Fibroblast of skin of right quadriceps (primary cell): ENCODE data around the gene TMLHE.
"Not testable (repeated sequence)": the region's sequence is repeated elsewhere in the genome, so short reads cannot be mapped to it uniquely, and the experiment has no call there.

ENCODE experiments used
- DNase-seq: peaks from one replicate; pipeline ENCODE4 v3.0.0-alpha.2; 2013

TMLHE gene, protein sequence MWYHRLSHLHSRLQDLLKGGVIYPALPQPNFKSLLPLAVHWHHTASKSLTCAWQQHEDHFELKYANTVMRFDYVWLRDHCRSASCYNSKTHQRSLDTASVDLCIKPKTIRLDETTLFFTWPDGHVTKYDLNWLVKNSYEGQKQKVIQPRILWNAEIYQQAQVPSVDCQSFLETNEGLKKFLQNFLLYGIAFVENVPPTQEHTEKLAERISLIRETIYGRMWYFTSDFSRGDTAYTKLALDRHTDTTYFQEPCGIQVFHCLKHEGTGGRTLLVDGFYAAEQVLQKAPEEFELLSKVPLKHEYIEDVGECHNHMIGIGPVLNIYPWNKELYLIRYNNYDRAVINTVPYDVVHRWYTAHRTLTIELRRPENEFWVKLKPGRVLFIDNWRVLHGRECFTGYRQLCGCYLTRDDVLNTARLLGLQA

DNA sequence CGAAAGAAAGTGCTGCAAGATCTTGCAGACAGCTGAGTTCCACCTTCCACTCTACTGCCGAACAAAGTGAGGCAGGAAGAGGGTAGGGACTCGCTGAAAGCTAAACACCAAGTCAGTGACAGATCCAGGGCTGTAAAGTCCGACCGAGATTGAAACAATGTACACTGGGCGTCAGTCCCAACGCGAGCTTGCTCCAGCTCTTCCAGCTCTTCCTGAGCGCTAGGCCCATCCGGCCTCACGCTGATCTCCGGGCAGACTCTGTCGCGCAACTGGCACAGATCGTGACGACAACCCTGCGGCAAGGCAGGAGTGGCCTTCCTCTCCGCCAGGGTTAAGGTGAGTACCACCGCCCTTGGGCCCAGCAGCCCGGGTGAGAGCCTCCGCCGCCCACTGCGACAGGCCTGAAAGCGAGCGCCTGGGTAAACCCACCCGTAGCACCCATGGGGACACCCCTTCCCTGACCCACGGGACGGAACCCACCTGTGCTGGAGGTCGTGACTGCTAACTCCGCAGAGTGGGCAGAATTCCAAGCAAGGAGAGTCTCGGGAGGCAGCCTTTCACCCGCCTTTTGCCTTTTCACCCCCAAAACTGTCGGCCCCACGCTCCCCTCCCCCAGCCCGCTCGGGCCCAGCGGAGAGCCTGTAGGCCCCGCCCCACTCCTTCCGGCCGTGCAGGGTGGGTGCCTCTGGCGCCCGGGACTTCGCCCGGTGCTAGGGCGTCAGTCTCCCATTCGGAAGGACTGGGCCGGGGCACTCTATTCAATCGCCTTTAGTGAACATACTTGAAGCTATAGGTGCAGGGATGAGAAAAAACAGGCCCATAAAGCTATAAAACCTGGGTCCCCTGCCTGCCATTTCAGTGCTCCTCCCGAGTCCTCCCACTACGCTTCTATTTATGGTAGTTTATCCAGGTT is at the start of gene TMLHE, which contains the start of gene SPRY3:
TSS of gene TMLHE (minus strand) at position 641 of the 913 bp plus-strand sequence. CDS start 67,676 bp downstream, outside the sequence.
TSS of gene SPRY3 (plus strand) at position 275 of the 913 bp plus-strand sequence.
- DNase-seq, result peak; percentile 53

DNA sequence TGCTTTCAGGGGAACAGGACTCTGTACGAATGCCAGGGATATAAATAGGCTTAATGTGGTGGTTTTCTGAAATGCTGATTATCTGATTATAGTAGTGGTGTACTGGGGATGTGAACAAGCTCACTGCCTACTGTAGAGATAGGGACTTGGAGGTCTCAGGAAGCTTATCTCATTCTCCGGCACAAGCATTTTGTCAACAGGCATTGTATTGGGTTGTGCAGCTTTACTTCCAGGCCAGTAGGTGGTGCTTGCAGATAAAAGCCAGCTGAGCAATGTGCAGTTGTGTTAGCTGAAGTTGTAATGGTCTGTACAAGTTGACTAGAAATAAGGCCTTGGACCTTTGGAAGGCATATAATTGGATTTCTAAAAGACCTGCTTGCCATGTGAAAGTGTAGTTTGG is 49.5 kb upstream of the TMLHE start:
- no peak for DNase-seq

DNA sequence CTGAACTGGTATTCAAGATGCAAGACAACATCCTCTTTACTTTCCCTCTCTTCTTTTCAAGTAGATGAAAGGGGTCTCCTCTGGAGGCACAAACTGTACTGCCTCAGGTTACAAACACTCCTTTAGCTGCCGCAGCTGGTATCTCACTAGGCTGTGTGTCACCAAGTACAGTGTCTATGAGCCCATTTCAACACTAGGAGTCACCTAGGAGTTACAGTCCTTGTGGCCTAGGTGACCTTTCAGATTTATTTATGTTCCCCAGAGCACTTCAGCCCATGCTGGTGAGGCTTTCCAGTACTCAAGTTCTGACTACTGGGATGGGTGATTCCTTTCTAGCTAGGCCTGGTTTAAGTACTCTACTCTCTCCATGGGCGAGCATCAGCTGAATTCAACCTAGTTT is 32.4 kb upstream of the TMLHE start:
- DNase-seq, result no peak

DNA sequence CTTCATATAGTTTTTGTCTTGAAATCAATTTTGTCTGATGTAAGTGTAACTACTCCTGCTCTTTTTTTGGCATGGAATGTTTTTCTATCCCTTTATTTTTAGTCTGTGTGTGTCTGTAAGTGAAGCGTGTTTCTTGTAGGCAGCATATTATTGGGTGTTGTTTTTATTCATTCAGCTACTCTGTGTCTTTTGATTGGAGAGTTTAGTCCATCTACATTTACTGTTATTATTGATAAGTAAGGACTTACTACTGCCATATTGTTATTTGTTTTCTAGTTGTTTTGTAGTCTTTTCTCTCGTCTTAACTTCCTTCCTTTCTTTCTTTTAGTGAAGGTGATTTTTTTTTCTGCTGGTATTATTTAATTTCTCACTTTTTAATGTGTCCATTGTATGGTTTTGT is 30.5 kb upstream of the TMLHE start:
- no peak for DNase-seq

DNA sequence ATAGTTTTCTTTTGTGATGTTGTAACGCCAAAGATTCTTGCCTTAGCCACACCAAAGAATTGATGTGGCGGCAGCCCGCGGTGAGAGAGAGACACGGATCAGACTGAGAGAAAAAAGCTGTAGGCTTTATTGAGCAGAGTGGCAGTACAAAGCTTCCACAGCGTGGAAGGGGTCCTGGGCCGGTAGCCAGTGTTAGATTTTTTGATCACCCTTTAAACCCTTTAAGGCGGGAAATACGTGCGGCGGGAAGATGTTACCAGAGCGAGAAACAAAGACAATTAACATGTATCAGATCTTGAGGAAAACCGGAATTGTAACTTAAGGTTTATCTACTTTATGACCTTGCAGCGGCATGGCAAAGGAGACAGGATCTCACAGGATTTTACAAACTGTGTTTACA is 28.6 kb upstream of the TMLHE start:
- peak; percentile 0 for DNase-seq

DNA sequence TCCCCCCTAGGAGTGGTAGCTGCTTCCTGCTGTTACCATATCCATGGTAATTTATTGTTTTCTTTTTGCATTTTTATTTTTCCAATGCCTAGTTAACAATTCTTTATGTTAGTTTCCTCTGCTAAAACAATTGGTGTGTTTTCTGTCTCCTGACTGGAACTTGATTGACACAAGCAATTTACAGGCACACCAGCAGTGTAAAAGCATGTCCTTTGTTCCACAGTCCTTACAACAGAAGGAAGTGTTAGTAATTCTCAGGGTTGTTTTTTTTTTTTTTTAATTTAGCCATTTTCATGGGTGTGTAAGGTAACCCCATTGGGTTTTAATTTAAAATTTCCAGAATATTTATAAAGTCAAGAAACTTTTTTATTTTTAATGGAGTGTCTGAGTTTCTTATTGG is 25.0 kb upstream of the TMLHE start:
- DNase-seq, result no peak

DNA sequence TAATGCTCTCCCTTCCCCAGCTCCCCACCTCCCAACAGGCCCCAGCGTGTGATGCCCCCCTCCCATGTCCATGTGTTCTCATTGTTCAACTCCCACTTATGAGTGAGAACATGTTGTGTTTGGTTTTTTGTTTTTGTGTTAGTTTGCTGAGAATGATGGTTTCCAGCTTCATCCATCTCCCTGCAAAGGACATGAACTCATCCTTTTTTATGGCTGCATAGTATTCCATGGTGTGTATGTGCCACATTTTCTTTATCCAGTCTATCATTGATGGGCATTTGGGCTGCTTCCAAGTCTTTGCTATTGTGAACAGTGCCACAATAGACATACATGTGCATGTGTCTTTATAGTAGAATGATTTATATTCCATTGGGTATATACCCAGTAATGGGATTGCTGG is 22.3 kb upstream of the TMLHE start:
- DNase-seq, result not testable (repeated sequence)

DNA sequence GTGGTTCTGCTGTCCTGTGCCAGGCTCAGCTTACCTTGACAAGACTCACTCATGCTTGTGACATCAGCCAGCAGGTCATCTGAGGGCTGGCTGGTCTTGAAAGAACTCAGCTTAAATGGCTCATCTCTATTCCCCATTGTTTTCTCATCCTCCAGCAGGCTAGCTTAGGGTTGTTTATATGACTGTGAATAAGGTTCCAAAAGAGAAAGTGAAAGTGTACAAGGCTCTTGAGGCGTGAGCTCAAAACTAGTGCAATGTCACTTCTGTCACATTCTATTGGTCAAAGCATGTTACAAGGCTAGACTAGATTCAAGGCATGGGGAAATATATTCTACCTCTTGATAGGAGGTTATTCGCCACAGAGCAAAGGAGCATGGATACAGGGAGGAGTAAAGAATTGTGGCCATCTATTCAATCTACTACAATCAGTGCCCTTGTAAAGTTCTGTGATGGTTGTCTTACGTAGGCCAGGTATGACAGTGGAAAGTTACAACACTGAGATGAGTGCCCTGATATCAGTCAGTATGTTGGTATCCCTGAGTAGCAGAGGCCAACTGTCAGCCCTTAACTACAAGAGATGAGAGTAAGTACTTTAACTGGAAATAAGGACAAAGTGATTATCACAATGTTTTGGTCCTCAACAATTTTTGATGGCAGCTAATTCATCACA is 19.8 kb upstream of the TMLHE start:
- DNase-seq, result no peak

DNA sequence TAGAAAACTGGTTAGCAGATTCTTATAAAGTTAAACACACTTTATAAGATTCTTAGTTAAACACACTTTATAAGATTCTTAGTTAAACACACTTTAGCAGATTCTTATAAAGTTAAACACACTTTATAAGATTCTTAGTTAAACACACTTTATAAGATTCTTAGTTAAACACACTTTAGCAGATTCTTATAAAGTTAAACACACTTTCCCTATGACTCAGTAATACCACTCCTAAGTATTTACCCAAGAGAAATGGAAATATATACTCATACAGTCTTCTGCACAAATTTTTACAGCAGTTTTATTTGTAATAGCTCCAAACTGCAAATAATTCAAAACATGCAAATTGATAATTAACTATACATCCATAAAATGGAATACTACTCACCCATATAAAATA is 7.4 kb upstream of the TMLHE start:
- DNase-seq, result not testable (repeated sequence)

DNA sequence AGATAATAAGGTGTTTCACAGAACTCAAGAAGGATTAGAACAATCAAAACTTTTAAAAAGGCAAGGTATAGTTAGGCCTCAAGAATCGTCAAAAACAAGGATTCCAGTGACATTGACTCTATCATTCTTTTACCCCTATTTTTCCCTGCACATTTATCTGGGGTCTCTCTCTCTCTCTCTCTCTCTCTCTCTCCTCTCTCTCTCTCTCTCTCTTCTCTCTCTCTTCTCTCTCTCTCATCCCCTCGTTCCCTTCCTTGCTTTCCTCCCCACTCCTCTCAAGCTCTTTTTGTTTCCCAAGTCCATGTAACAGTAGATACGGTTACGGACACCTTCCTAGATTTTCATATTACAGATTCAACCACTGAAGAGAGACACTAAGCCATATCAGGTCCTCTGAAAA is 3.2 kb upstream of the TMLHE start:
- no peak for DNase-seq

DNA sequence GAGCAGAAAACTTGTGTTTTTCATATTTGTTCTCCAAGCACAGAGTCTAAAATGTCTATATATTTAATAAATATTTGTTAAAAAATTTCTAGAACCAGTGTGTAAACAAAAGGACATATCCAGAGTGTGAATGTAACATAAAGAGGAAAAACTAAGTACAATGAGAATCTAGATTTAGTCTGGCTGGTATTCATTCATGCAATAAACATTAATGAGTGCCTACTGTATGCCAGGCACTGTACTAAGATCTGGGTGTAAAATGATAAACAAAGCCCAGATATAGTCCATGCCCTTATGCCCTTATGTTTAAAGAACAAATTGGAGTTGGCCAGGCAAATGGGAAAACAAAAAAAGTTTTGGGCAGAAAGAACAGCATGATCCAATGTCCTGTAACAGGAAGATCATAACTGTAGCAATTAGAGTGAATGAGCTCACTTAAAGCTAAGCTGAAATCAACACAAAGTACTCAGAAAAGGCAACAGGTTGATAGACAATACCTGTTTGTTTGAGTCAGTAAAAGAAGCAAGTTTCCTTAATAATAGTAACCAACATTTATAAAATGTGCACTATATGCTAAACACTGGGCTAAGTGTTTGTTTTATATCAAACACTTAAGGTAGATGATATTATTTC is 1.3 kb upstream of the TMLHE start:
- no peak for DNase-seq

DNA sequence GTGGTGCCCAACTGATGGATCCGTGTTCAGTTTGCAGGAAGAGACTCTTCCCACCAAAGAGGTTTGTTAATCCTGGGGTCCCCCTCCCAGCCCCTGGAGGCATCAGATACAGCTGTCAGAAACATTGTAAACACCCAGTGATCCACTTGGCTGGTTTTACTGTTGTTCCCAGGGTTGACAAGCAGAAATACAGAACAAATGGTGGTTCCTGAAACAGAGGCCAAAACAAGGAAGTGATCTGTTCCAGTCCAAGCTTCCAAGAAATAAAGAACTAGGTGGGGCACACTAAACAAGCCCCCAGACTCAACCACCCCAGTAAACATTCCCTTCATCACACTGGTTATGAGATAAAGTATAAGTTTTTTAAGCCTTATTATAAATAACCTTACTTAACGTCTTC is 1.4 kb downstream of the TMLHE start:
- DNase-seq, result no peak

DNA sequence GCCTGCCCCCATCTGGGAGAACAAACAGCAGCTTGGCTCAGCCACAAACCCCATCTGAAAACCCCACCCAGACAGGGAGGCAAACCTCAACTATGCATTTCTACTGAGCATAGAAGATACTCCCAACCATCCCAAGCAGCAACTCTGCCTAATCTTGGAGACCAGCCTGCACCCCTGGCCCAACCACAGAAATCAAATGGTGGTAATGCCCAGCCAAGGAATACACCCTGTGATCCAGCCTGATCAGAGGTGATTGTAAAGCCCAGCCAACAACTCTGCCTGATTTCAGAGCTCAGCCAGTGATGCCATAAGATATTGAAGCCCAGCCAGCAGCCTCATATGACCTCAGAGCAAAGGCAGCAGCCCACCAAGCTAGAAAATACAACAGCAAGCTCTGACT is 19.8 kb downstream of the TMLHE start:
- no peak for DNase-seq

DNA sequence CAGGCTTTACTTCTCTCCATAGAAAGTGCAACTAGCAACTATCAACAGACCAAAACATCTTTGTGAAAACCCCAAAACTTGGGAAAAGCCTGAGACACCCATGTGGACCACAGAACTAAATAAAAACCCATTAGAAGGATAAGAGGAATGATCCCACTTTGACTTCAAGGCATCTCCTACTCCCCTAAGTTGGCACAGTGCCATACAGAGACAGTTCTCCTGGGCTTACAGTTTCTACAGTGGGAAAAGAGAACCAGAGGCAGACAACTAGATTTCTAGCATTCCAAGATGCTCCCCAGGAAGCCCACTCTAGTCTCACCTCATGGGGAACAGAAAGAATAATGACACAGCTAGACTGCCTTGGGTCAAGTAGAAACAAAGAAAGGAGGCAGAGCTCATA is 20.4 kb downstream of the TMLHE start:
- no peak for DNase-seq

DNA sequence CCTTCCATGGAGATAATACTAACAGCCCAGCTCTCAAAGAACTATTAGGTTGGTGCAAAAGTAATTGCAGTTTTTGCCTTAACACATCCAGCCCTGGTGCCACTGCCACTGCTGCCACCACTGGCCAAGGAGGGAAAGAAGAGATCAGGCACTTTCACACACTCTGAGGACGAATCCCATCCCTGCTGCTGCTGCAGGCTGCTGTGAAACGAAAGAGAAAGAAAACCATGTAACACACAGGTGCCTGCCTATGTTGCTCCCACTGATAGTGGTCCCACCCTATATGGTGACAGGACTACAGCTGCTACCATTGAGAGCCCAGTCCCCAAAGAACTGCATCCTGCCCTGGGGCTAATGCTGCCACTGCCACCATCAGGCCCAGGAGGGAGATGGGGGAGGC is 35.1 kb downstream of the TMLHE start:
- DNase-seq, result no peak

DNA sequence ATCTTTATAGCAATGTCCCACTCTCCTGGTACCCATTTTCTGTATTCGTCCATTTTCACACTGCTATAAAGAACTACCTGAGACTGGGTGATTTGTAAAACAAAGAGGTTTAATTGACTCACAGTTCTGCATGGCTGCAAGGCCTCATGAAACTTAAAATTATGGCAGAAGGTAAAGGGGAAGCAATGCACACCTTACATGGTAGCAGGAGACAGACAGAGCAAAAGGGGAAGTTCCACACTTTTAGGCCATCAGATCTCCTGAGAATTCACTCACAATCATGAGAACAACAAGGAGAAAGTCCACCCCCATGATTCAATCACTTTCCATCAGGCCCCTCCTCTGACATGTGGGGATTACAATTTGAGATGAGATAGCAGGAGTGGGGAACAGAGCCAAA is 49.7 kb downstream of the TMLHE start:
- DNase-seq, result no peak

DNA sequence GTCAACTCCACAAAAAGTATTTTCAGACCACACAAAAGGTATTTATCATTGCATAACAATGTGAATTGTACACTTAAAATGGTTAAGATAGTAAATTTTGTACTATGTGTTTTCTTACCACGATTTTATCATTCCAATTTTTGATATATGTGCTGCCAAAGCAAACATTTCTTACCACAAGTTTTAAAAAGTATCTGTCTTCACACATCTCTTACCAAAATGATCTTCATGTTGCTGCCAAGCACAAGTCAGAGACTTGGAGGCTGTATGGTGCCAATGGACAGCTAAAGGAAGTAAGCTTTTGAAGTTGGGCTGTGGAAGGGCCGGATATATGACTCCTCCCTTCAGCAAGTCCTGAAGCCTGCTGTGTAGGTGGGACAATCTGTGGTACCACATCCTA is 67.9 kb downstream of the TMLHE start:
- DNase-seq, result peak; percentile 17

DNA sequence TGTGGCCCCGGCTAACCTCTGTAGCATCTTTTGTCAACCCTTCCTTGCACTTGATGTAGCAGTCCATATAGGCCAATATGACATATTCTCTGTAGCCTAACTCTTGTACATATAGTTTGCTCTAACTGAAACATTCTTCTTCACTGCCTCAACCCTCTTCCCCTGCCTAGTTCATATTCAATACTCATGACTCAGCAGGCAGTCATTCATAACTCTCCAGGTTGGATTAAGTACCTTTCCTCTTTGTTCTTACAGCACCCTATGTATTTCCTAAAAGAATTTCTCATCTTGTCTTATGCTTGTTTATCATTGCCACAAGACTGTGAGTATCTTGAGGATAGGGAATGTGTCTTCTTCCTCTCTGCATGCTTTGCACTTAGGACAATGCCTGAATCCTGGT is 76.9 kb downstream of the TMLHE start:
- peak; percentile 0 for DNase-seq

DNA sequence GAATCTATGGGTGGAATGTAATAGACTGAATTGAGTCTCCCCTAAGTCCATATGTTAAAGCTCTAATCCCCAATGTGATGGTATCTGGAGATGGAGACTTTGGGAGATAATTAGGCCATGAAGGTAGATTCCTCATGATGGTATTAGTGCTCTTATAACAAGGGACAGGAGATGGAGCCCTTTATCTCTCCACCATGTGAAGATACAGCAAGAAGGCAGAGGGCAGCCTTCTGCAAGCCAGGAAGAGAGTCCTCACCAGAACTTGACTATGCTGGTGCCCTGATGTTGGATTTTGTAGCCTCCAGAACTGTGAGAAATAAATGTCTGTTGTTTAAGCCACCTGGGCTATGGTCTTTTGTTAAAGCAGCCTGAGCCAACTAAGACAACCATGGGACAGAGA is 78.0 kb downstream of the TMLHE start:
- DNase-seq, result no peak

DNA sequence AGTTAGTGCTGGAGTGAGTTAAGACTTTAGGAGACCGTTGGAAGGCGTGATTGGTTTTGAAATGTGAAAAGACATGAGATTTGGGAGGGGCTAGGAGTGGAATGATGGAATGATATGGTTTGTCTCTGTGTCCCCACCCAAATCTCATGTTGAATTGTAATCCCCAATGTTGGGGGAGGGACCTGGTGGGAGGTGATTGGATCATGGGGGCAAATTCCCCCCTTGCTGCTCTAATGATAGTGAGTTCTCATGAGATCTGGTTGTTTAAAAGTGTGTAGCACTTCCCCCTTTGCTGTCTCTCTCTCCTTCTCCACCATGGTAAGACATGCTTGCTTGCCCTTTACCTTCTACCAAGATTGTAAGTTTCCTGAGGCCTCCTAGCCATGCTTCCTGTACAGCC is 85.7 kb downstream of the TMLHE start:
- DNase-seq, result not testable (repeated sequence)

DNA sequence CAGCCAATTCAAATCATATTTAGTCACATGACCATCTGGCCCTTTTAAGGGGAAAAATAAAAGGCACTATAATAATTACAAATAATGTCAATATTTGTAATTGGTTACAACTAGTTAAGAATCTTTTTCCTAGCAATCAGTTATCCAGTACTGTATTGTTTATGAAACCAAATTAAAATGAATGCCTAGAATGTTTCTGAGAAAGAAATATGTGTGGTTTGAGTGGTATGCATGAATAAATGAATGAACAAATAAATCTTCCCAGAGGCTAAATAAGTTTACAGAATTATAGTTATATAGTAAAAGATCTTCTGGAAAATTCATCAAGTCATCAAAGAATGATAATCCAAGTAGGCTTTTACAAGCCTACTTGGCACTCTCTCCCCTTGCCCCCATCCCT is 98.5 kb downstream of the TMLHE start:
- DNase-seq, result peak; percentile 6

DNA sequence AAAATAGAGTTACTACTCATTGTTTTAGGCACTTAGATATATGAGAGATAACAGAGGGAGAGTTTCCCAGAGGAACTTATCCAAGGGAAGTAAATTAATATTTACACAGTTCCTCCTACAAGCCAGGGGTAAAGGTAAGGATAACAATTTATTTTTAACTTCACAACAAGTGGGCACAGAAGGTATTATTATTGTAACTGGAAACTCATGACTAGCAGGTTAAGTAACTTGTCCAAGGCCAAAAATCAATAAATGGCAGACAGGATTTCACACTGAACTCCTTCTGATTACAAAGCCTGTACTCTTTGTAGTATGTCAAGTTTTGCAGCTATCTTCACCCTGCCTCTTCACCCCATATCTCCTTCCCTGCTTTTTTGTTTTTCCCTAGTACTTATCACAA is 107.5 kb downstream of the TMLHE start:
- DNase-seq, result no peak

DNA sequence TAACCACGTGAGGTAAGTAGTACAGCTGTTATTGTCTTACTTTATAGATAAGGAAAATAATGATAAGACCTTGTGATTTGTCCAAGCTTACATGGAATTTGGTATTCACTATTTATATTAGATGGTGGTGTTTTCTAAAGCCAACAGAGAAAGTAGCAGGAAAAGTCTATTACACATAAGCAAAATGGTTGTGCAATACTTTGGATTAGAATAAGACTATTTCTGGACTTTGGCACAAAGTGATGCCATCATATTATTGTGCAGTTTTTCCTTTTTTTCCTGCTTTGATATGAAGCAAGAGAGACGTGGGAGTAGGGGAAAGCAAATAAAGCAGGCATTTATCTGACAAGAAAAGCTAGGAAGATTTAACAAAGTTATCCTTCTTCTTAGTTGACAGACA is 117.6 kb downstream of the TMLHE start:
- DNase-seq, result not testable (repeated sequence)
